Activated T-helper 2 cell treated with anti-CD3 and anti-CD28 coated beads, Interferon-gamma antibody, Interleukin-2, Interleukin-4, amounts not matched to agents 10 μg/mL and 5 μg/mL and 100 μg/mL, durations not matched to agents 14 hours and 24 hours and 36 hours (primary cell): ENCODE measurements around the gene SCYGR1. TPM values are rescaled to one million over a fixed set of nuclear protein-coding genes. Genes with fewer than 3 reads are reported as not detected.
"Not testable (repeated sequence)": the region's sequence is repeated elsewhere in the genome, so short reads cannot be mapped to it uniquely, and the experiment has no call there.

Experiments used
- DNase-seq: peaks from one replicate; pipeline ENCODE4 v3.0.0; 2021; ENCODE audit warnings: low spot score
- H3K27ac Mint-ChIP-seq: one replicate; pipeline ENCODE4 v1.8.0; 2021; ENCODE audit warnings: mixed read lengths
- H3K27me3 Mint-ChIP-seq: one replicate; pipeline ENCODE4 v1.8.0; 2021; ENCODE audit warnings: low read depth, mixed read lengths
- H3K36me3 Mint-ChIP-seq: one replicate; pipeline ENCODE4 v1.8.0; 2021; ENCODE audit warnings: low read depth, mixed read lengths
- H3K4me1 Mint-ChIP-seq: one replicate; pipeline ENCODE4 v1.8.0; 2021; ENCODE audit warnings: low read depth, mixed read lengths
- H3K4me3 Mint-ChIP-seq: one replicate; pipeline ENCODE4 v1.8.0; 2021; ENCODE audit warnings: low read depth, mild to moderate bottlenecking, moderate library complexity, mixed read lengths
- H3K9me3 Mint-ChIP-seq: one replicate; pipeline ENCODE4 v1.8.0; 2021; ENCODE audit warnings: mixed read lengths
- intact Hi-C: fragments of 100-400 bp; cut with micrococcal nuclease; formaldehyde crosslinking; loops from one replicate; pipeline ENCODE4 v1.15.1; 2023
- total RNA-seq: library from RNA; stranded (reverse); gene quantifications from 2 replicates; pipeline ENCODE4 v1.2.3, GENCODE V29; 2022

SCYGR1 gene
- total RNA-seq = not detected in 2 replicates

GRCh38 chr2:227387583-227387982 lies at the start of gene SCYGR1:
Gene SCYGR1, minus strand, starts transcription at chr2:227387949. Its CDS starts 0 bp downstream, at chr2:227387949.
- H3K27me3 Mint-ChIP-seq, DNase-seq, H3K4me1 Mint-ChIP-seq, intact Hi-C loops, H3K36me3 Mint-ChIP-seq, H3K9me3 Mint-ChIP-seq, H3K27ac Mint-ChIP-seq, H3K4me3 Mint-ChIP-seq: not testable (repeated sequence)

- Mint-ChIP-seq H3K27me3 (no peaks in the 10 kb centered on the region), H3K4me3 (no peak overlapping the region), H3K36me3 (peaks cover 11% of the 10 kb centered on the region), H3K9me3 (peaks cover 11% of the 10 kb centered on the region), H3K27ac (no peak overlapping the region), H3K4me1 (no peaks in the 10 kb centered on the region)
- intact Hi-C loops = no loop called here
- no peak for DNase-seq
Observed at GRCh38 chr2:227436436-227437174, 48.9 kb upstream of the SCYGR1 start.

GRCh38 chr2:227433171-227433570 lies 45.4 kb upstream of the SCYGR1 start:
- Mint-ChIP-seq H3K27me3 (no peaks in the 10 kb centered on the region), H3K9me3 (peaks cover 15% of the 10 kb centered on the region), H3K4me3 (no peak overlapping the region), H3K4me1 (peaks cover 5% of the 10 kb centered on the region), H3K27ac (no peak overlapping the region), H3K36me3 (peaks cover 11% of the 10 kb centered on the region)
- intact Hi-C loops = no loop called here
- no peak for DNase-seq

GRCh38 chr2:227430639-227431038 lies 42.9 kb upstream of the SCYGR1 start:
- Mint-ChIP-seq H3K36me3 (peaks cover 11% of the 10 kb centered on the region), H3K4me3 (no peak overlapping the region), H3K4me1 (peaks cover 5% of the 10 kb centered on the region), H3K9me3 (peaks cover 15% of the 10 kb centered on the region), H3K27ac (no peak overlapping the region), H3K27me3 (no peaks in the 10 kb centered on the region)
- intact Hi-C loops = no loop called here
- DNase-seq = no peak

- Mint-ChIP-seq H3K9me3 (peaks cover 15% of the 10 kb centered on the region), H3K4me1 (peaks cover 5% of the 10 kb centered on the region), H3K27me3 (no peaks in the 10 kb centered on the region), H3K4me3 (no peak overlapping the region), H3K27ac (no peak overlapping the region), H3K36me3 (peaks cover 11% of the 10 kb centered on the region)
- intact Hi-C loops = no loop called here
- no peak for DNase-seq
Observed at GRCh38 chr2:227428731-227429285, 41.1 kb upstream of the SCYGR1 start.

GRCh38 chr2:227423656-227424499 lies 36.1 kb upstream of the SCYGR1 start:
- intact Hi-C loops = no loop called here
- no peak overlapping the region for H3K27ac Mint-ChIP-seq
- DNase-seq = no peak
- H3K9me3 Mint-ChIP-seq = no peaks in the 10 kb centered on the region
- no peaks in the 10 kb centered on the region for H3K36me3 Mint-ChIP-seq
- H3K4me3 Mint-ChIP-seq = no peak overlapping the region
- H3K27me3 Mint-ChIP-seq = no peaks in the 10 kb centered on the region
- H3K4me1 Mint-ChIP-seq = peaks cover 4% of the 10 kb centered on the region

GRCh38 chr2:227420087-227421052 lies 32.6 kb upstream of the SCYGR1 start:
- no peak for DNase-seq
- Mint-ChIP-seq H3K36me3 (no peaks in the 10 kb centered on the region), H3K27me3 (no peaks in the 10 kb centered on the region), H3K27ac (no peak overlapping the region), H3K4me3 (no peak overlapping the region), H3K4me1 (peaks cover 16% of the 10 kb centered on the region), H3K9me3 (no peaks in the 10 kb centered on the region)
- intact Hi-C loops = no loop called here

- no peaks in the 10 kb centered on the region for H3K27me3 Mint-ChIP-seq
- H3K4me3 Mint-ChIP-seq = no peak overlapping the region
- H3K9me3 Mint-ChIP-seq = no peaks in the 10 kb centered on the region
- H3K36me3 Mint-ChIP-seq = no peaks in the 10 kb centered on the region
- no peak for DNase-seq
- H3K27ac Mint-ChIP-seq = no peak overlapping the region
- intact Hi-C loops = no loop called here
- H3K4me1 Mint-ChIP-seq = peaks cover 38% of the 10 kb centered on the region
Observed at GRCh38 chr2:227416701-227417100, 29.0 kb upstream of the SCYGR1 start.

GRCh38 chr2:227415538-227416424 lies 28.0 kb upstream of the SCYGR1 start:
- H3K36me3 Mint-ChIP-seq = no peaks in the 10 kb centered on the region
- H3K27me3 Mint-ChIP-seq = no peaks in the 10 kb centered on the region
- no peaks in the 10 kb centered on the region for H3K9me3 Mint-ChIP-seq
- peak overlapping the region; percentile 39 for H3K4me3 Mint-ChIP-seq
- peak overlapping the region; percentile 72 for H3K27ac Mint-ChIP-seq
- DNase-seq = no peak
- peaks cover 48% of the 10 kb centered on the region for H3K4me1 Mint-ChIP-seq
- intact Hi-C loops = no loop called here

GRCh38 chr2:227414846-227415245 lies 27.1 kb upstream of the SCYGR1 start:
- no peaks in the 10 kb centered on the region for H3K27me3 Mint-ChIP-seq
- H3K4me1 Mint-ChIP-seq = peaks cover 52% of the 10 kb centered on the region
- H3K36me3 Mint-ChIP-seq = no peaks in the 10 kb centered on the region
- H3K27ac Mint-ChIP-seq = peak overlapping the region; percentile 72
- H3K9me3 Mint-ChIP-seq = no peaks in the 10 kb centered on the region
- DNase-seq = no peak
- H3K4me3 Mint-ChIP-seq = no peak overlapping the region
- intact Hi-C loops = loop anchor here (5.0 kb wide), 1 partner anchor 43 kb away; no protein-coding TSS in a partner anchor

GRCh38 chr2:227413371-227413770 lies 25.6 kb upstream of the SCYGR1 start:
- no peak for DNase-seq
- H3K36me3 Mint-ChIP-seq = no peaks in the 10 kb centered on the region
- intact Hi-C loops = loop anchor here (5.0 kb wide), 1 partner anchor 41 kb away; no protein-coding TSS in a partner anchor
- no peaks in the 10 kb centered on the region for H3K9me3 Mint-ChIP-seq
- peaks cover 52% of the 10 kb centered on the region for H3K4me1 Mint-ChIP-seq
- H3K4me3 Mint-ChIP-seq = no peak overlapping the region
- H3K27ac Mint-ChIP-seq = peak overlapping the region; percentile 38
- H3K27me3 Mint-ChIP-seq = no peaks in the 10 kb centered on the region
